Activated CD4-positive, alpha-beta T cell treated with anti-CD3 and anti-CD28 coated beads, Interleukin-2, Interleukin-6, amounts not matched to agents 100 ng/mL and 50 ng/mL, durations not matched to agents 16 hours and 8 hours (primary cell): ENCODE measurements around the gene PLXNA2.

Experiments
- DNase-seq: peaks from one replicate; pipeline ENCODE4 v3.0.0-alpha.2; 2020

PLXNA2 gene

DNA sequence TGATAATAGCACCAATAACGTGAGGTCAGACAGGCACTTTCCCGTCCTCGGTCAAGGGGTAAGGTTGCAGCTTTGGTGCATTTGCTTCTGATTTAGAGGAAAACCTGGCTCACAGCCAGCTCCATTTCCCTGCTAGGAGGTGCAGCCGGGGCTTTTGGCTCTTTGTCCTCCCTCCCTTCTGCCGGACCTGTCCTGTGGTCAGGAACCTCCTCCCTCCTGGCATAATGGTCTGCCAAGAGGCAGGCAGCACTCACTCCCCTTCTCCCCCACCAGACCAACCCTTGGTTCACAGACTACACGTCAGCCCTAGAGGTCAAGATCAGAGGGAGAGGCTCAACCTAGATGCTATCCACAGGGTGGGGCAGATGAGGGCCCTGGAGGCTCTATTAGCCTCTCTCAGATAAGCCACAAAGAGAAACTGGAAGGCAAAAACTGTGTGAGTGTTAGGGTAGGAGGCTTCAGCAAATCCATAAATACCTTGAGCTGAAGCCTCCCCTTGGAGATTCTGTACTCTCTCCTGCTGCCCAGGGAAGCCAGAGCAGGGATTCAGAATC lies 64.8 kb downstream of the PLXNA2 start:
- DNase-seq = no peak

DNA sequence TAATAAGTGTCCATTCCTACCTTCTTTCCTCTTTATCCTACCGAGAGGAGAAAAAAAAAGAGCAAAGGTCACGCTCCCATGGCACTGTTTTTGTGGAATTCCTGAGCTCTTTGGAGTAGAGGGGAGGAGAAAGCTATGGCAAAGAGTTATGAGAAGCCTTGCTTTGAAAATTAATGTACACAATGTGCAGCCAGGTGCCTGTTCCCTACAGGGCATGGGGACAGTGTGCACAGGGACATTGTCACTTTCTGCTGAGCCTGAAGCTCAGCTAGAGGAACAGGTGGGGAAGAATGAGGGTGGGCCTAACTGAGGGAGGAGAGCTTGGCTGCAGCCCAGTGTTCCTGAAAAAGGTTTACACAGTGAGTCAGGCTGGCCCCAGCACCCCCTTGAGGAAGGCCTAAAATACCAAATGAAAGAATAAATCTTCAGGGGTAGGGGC lies 66.1 kb downstream of the PLXNA2 start:
- DNase-seq = no peak

DNA sequence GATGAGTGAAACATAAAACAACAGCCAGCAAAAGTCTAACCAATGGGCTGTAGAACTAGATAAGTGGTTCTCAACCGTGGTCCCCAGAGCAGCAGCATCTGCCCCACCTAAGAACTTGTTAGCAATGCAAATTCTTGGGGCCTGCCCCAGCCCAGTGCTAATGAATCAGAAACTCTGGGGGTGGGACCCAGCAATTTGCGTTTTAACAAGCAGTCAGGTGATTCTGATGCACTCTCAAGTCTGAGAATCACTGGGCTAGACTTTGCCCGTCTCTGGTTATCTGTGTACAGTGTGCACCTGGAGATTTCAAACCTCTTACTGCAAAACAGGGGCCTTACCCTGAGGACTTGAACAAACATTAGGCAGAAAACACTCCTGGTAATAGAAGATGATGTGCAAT lies 66.5 kb downstream of the PLXNA2 start:
- no peak for DNase-seq

DNA sequence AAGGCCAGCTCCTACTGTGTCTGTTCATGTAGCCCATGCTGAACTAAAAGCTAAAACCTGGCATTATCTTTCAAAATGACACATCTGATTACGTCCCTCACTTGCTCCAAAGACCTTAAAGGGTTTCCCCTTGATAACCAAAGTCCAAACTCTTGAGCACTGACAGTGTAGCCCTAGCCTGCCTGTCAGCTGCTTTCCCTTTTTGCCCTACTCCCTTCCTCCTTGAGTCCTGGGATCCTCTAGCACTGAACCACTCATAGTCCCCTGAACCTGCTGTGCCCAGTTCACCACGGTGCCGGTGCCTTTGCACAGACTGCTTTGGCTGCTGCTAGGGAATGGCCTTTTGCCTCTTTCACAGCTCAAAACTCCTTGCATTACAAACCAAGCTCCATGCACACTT lies 67.5 kb downstream of the PLXNA2 start:
- no peak for DNase-seq

DNA sequence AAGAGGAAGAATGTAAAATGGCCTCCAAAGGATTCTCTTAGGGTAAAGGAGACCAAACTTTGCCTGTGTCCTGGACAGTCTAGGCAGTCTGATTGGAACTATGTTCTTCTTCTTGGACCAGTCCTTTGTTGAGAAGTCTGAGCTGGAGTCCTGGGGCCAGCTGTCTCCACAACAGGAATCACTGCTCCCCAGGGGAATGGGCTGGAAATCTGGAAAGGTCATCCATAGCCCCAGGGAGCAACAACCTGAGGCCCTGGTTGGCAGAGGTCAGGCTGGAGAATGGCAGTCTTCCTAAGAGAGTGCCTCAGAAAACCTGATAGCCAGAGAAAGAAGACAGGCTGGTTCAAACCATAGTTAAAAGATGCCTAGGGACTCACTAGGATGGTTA lies 68.7 kb downstream of the PLXNA2 start:
- DNase-seq = no peak

DNA sequence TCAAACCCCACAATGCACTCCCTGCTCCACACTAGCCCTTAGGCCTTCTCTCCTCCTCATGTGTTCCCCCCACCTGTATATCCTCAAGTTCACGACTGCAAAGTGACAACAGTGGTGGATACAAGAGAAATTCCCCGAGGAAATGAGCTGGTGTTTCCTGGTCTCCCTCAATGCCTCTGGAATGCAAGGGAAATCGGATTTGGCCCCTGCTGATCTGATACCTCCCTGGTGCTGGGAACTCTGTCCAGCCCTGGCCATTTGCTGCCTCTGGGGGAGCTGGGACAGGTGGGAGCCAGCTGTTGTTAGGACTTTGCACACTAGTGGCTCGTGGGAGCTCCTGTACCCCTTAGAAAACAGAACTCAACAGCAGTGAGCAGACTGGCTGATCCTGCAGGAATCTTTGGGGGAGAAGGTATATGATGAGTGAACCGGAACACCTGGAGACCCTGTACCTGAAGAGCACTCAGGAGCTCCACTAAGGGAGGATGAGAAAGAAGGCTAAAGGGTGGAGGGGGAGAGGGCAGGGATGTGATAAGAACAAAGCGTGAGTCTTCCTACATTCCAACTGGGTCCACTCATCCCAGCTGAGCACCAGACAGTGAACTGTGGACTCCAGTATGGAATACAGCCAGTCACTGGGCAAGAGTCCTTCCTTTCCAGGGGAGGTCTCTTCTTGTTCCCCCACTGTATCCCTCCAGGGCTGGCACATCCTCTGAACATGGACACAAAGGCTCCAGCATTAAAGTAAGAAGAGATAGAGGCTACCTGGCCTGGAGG lies 69.3 kb downstream of the PLXNA2 start:
- DNase-seq = no peak

DNA sequence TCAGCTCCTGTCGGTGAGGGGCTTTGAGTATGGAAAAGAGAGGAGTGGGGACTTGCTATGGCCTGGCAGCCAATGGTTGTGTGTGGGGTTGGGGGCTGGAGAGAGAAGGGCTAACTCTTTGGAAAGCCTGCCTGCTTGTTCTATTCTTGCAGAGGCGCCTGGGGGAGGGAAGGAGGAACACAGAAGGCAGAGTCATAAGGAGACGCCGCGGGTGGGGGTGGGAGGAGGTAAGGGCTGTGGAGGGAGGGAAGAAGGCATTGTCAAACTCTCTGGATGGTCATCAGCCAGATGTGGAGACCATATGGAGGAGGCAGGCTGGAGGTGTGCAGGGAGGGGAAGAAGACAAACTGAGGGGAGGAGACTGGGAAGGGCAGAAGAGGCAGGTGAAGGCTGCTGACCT lies 70.0 kb downstream of the PLXNA2 start:
- DNase-seq = no peak

DNA sequence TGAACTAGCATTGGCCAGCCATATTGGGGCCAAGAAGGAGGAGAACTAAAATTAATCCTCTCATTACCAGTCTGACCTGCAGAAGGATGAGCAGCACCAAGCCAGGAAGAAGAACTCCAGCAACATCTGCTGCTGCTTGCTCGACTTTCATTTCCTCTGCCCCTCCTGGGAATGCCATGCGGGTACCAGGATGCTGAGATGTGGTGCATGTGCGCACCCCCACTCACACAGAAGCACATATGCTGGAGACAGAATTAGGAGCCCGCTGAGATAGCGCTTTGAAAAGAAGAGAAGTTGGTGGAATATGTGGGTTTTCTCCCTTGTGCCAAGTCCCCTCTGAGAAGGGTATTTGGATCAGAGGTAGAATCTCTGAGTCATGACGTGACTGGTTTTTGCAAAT lies 70.4 kb downstream of the PLXNA2 start:
- no peak for DNase-seq

DNA sequence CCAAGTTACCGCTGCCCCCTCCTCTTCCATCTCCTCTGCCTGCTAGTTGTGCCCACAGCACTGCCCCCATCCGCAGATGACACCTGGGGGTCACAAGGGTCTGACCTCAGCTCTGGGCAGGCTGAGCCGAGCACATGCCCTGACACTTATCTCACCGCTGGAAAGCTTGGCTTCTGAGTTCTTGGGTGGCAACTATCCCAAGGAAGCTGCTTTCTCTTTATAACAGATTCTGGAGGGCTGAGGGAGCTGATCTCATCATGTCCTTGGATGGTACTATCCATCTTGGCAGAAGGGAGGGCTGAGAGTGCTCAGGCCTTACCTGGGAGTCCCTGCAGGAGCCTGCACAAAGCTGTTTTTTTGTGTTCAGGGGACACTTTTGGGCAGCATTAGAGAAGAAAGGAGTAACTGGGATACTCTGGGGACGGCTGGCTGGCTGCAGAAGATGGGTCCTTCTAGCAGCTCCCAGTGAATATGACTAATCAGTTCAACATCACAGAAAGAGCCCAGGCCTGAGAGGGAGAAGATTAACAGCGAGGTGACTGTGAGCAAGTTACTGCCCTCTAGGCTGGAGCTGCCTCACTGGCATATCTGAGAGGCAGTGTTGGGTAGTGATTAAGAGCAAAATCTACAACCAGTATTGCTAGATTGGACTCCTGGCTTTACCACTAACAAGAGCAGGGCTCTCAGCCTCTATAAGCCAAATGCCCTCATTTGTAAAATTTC lies 71.6 kb downstream of the PLXNA2 start:
- DNase-seq = no peak

DNA sequence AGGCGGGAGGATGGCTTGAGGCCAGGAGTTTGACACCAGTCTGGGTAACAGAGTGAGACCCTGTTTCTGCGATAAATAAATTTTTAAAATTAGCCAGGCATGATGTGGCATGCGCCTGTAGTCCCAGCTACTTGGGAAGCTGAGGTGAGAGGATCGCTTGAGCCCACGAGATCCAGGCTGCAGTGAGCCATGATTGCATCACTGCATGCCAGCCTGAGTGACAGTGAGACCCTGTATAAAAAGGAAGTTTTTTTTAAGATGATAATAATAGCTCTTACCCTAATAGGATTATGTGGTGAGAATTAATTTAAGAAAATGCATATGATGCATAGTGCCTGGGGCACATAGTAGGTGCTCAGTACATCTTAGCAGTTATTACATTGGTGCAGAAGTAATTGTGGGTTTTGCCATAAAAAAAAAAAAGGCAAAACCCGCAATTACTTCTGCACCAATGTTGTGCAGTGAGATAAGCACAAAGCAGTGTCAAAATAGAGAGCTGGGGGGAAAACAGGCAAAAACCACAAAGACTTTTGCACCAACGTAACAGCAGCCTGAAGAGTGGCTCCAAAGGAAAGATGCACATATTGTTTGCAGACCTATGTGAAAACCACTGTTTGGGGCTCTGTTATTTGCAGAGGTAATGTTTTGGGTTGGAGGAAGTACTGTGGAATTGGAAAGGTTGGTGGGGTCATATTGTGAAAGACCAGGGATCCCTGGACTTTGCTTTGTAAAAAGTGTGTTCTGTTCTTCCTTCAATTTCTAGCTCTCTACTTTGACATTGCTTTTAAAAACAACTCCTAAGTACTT lies 72.4 kb downstream of the PLXNA2 start:
- DNase-seq = no peak

DNA sequence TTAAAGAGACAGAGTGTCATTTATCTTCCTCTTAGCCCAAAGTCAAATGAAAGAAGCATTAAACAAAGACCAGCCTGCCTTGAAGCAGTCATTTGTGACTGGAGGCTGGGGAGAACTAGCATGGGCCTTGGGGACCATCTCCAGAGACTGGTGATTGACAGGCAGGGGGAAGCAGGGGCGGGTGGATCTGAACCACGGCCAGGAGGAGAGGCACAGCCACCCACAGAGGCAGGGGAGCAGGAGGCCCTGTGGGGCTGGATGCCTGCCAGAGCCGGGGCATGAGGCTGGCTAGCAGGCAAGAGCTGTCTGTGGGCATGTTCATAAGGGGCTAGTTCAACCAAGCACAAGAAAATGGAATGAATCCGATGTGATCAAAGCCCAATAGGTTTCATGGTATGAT lies 73.9 kb downstream of the PLXNA2 start:
- no peak for DNase-seq

DNA sequence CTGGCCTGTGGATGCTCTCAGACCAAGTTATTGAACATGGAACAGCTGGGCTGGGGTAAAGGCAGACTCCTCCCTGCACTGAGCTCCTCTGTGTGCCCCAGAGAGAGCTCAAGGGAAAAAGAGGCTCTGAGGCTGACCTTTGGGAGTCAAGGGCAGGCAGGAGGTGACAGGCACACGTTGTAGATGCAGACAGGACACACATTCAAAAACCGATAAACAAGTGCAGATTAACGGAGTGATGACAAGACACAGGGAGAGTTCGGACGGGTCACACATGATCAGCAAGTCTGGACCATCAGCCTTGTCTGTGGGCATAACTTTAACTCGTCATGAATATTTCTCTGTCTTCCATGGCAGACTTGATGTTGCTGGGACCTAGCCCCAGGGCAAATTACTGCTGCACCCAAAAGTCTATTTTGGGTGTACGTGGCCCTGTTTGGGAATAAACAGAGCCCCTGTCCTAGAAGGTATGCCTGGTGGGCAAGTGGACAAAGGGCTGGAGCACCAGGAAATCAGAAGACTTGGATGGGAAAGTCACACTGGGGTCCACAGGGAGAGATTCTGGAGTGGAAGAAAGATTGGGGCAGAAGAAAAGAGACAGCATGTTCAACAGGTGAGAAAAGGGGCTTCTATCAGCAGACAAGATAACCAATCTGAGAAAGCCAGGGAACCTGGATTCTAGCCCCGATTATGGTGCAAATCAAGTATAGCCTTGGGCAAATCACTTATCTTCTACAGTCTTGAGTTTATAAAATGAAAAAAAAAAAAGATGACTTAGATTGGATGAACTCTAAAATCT lies 74.9 kb downstream of the PLXNA2 start:
- DNase-seq = no peak

DNA sequence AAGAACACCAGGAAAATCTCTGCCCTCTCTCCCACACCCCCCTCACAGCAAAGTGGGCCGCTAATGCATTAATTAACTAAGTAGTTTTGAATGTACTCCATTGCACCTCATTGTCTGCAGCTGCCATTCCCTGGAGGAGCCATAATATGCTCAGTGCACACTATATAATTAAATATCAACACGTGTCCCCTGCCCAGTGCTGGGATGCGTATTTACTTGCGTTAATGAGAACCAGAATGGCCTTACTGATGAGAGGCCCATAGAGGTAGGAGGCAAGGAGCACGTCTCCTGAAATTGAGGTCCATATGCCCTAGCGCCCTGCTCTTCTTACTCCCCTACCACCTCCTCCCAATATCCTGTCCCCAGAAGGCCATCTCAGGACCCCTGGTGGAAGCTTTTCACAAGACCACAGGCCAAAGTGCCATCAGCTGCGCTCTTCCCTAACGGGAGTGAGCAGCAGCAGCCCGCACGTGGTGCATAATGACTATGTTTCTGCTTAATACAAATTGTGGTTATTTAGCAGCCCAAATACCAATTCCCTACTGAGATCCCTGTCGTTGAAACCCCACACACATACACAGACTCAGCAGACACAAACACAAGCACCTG lies 76.8 kb downstream of the PLXNA2 start:
- no peak for DNase-seq

DNA sequence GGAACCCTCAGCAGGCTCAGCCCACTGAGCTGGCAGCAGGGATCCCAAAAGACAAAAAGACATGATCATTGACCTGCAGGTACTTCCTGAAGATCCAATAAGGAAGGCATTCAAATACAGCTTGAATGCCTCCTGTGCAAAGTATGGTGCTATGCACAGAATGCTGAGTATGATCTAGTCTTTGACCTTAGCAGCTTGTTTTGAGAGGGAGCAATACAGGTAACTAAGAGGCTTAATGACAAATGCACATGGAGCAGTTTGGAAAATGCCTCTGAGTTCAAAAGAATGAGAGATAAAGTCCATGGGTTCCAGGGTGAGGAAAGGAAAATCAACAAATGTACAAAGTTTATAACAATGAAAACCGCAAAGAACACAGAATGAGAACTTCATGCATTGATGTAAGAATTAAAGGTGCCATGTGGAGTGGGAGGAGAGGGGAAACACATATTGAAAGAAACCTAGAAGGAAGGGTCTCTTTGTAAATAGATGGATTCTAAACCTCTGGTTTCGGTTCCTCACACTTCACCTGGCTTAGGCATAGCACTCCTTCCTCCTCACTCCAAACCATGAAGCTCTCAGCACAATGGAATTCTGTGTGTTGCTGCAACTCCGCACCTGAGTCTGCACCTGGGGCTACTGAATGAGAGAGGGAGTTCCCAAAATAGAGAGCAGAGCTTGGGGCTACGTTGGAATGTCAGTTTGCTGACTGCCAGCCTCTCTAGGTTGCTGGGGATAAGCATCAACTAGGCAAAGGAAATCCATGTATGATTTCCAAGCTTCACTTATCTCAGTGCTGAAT lies 77.6 kb downstream of the PLXNA2 start:
- no peak for DNase-seq

DNA sequence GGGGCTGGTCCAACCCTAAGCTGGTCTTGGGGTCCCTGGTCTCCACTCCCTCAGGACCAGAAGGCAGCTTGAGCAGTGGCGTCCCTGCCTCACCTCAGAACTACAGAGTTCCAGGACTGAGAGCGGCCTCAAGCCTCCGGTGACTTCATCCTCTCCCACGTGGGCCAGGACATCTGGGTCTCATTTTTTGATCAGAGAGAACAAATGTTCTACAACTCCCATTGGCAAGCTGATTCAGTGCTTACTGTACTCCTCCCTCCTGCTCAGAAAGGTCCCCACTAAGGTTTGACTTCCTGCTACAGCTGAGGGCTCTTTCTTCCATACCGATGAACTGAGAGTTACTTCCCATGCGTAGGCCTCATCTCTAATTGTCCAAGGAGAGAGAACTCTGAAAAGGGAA lies 78.5 kb downstream of the PLXNA2 start:
- DNase-seq = no peak

DNA sequence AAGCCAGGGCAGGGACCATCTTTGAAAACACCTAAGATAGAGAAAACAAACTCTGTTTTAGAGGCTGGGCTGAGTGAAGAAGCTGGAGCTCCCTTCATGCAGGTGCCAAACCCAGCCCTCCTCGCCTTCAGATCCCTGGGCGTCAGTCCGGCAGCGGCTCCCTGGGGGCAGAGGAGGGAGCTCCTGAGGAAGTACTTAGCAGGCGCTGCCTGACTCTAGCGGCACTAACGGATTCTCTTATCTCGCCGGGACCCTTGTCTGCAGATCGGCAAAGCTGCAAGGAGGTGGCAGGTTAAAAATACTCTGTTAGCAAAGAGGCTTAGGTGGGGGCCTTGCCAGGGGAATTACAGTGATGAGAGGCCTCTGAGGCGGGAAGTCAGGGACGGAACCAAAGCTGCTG lies 79.6 kb downstream of the PLXNA2 start:
- DNase-seq = no peak

DNA sequence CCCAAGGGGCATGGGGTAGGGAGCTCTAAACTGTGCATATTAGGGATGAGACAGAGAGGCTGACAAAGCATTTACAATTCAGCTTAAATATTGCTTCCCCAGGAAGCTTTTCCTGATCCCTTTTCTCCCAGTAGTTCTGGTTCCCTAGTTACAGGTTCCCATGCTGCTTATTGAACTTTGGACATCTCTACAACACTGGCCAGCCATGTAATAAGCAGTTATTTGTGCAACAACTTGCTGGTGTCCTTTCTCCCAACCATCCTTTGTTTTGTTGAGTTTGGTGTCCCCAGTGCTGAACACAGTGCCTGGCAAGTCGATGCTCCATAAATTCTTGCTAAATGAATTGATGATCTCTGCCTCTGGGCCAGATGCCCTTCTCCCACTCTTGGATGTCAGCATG lies 80.6 kb downstream of the PLXNA2 start:
- no peak for DNase-seq

DNA sequence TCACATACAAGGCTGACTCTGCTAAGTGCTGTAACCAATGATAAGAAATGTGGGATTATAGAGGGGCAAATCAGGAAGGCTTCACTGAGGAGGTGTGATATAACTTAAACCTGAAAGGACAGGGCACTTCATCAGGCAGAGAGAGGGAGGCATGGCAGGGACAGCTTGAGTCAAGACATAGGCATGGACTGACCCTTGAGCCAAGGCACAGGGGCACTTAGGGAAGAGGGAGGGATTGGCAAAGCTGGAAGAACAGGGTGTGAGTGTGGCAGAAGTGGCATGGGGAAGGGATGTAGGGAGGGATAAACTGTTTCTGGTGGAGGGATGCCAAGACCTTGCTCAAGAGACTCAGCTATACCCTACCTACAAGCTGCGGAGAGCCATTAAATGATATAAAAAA lies 81.3 kb downstream of the PLXNA2 start:
- DNase-seq = no peak

DNA sequence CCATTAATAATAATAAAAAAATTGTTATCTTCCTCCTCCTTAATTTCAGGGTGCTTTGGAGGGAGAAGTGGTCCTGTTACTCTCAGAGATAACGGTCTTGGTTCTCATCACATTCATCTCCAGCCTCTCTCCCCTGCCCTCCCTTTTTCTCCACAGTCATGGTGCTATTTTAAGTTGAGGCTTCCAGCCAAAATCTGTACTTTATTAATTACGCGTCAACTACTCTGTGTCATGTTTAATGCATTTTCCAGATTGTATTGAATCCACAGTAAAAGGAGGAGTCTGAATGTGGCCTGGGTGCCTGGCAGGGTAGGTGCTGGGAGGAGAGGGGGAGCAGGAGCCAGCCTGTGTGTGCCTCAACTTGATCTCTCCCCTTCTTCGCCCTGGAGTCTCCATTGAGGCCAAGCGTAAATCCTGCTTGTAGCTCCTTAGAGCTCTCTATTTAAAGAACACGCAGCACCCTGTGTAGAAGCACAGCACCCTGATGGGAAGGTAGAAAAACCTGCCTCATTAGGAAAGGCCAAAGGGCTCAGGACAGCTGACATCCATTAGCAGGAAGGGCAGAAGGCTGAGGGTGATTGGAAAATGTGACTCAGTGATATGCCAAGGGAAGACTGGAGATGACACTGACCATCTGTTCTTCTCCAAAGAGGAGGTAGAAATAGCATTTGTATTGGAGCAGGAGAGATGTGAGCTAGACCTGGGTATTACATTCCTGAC lies 82.4 kb downstream of the PLXNA2 start:
- DNase-seq = no peak

DNA sequence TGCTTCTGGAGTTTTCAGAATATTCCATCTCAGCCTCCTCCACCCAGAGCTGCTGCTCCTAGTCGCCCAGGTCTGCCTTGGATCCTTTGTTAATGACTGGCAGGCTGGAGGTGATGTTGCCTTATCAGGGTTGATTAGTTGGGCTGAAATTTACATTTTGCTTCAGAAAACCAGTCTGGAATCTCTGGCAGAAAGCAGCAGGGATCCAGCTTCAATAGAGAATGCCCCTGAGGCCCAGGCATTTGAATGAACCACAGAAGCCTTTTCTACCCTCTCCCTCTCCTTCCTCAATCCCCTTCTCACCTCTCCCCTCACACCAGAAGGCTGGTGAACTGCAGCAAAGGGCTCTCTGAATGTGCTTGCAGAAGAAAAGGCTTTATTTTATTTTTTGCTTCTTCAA lies 83.2 kb downstream of the PLXNA2 start:
- DNase-seq = no peak
